ENCODE measurements around the gene MTMR3.
A peak's percentile ranks its signal among the peaks of the same experiment; 100 is the strongest.

Gene MTMR3

DNA sequence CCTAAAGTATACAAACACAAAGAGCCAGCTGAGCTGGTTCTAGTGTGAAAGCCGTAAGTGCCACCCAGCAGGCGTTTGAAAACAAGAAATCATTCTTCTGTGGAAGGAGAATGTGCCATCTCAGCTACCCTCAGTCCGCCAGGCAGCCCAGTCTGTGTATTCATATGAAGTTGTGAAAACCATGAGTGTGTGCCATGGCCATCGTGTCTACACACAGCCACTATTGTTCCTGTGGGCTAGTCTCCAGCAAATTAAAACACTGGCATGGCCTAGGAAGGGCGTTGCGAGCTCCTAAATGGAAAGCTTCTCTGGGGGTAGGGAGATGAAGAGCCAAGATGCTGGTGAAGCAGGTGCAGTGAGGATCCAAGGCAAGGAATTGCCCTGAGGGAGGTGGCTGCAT lies 145.8 kb downstream of the MTMR3 start:
- no peak for DNase-seq (ENCODE audit: low spot score)

GRCh38 chr22:30029512-30029911 lies 146.5 kb downstream of the MTMR3 start:
- no peak for DNase-seq (ENCODE audit: low spot score)

DNA sequence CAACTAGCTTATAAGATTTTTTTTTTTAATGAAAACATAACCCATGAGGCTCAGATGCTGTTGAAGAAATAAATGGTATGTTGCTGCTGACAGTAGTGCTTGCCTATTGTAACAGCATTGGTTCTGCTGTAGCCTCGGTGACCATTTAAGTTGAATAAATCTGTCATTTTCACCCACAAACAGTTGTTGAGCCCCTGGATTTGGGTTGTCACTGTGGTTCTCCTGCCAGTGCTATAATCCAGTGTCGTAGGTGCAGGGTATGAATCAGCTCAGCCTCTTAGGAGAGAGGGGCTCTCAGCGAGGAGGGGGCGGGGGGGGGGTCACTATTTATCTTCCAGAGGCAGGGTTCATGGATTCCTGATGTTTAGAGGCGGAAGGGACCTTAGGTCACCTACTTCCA lies 147.4 kb downstream of the MTMR3 start:
- no peak for DNase-seq (ENCODE audit: low spot score)

DNA sequence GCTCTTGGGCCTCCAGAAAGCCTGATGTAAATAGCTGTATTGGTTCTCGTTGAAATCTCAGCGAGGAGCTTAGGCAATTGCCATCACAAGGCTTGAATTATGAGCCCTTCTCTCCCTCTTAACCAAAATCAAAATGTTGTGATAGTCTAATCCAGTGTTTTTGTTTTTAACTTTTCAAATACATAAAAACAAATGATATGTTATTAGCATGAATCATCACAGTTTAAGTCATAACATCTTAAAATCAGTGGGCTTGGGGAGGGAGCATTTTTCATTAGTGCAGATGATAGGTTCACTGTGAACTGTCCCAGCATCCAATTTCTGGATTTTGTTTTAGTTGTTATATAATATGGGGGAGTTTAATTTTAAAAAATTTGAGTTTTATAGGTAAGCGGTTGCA lies 148.4 kb downstream of the MTMR3 start:
- DNase-seq (ENCODE audit: low spot score): no peak

GRCh38 chr22:30031764-30032455 lies 148.9 kb downstream of the MTMR3 start:
- DNase-seq (ENCODE audit: low spot score): no peak

DNA sequence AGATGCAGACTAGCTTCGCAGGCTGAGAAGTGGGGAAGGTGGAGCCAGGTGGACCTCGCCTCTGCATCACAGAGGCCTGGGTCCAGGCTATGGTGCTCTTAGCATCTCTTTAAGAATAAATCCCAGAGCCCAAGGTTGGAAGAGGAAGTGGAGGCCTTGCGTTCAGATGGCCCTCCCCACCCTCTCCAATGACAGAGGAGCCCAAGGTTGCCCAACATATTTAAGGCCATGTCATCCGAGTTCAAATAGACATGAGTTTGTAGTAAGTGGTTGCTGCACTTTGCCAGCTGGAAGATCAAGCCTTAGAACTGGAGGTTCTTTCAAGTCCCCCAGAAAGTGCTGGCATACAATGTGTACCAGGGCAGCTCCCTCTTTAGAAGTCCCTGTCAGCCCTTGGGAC lies 150.2 kb downstream of the MTMR3 start:
- no peak for DNase-seq (ENCODE audit: low spot score)

DNA sequence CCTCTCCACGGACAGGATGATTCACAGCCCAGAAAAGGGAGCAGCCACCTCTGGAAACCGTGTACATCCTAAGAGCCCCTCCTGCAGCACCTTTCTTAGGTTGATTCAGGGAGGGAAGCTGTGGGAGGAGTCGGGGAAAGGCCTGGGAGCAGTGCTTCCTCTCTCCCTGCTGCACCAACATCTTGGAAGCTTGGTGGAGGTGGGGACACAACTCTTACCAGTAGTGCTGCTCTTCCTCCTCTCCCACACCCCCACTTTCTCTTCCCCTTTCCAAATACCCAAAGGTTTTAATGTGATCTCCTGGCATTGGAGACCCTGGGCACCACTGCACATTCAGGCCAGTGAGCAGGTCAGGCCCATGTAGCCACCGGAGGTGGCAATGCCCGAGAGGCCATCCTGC lies 150.9 kb downstream of the MTMR3 start:
- DNase-seq (ENCODE audit: low spot score): no peak

- DNase-seq (ENCODE audit: low spot score): no peak
Measured at GRCh38 chr22:30036656-30037055, 153.7 kb downstream of the MTMR3 start.

DNA sequence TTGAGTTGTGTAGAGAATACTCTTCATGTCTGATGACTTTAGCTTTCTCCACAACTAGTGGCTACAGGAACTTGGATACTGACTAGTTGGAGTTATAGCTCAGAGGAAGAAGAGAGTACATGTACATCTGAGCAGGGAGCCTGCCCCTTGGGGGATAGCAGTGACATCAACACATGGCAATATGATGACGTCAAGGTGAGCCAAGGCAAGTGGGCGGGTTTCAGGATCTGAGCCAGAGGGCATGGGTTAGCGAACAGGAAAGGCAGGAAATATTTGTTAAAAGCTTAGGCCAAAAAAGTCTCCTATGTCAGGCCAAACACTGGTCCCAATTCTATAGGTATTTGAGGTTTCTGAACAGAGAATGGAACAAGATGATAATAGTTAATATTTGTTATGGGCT lies 155.2 kb downstream of the MTMR3 start:
- DNase-seq (ENCODE audit: low spot score): no peak

DNA sequence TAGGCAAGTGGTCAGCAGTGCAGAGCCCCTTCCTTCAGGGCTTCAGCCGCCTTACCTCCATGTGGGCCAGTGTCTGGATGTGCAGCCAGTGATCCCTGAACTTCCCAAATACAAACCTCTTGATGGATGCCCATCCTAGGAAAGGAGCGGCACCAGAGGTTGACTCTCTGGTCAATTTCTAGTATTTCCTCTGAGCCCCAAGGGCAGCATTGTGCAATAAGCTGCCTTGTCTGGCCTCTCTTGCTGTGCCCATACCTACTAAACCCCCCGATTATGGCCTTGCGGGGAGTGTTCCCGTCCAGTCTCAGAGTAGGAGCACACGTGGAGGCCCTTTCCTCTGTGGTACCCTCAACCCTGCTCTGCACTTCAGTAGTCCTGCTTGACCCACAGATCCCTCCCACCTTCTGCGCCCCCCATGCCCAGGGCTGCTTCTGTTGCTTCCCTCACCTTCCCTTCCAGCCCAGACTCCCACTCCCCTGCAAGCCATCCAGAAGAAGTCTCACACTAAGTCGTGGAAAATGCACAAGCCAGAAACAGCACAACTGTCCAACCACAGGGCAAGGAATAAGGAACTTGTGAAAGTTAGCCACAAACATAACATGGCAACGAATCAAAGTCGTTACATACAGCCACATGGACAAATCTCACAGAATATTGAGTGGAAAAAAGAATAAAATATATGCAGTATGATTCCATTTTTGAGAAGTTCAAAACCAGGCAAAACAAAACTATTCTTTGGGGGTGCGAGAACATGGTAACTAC lies 157.7 kb downstream of the MTMR3 start:
- no peak for DNase-seq (ENCODE audit: low spot score)

DNA sequence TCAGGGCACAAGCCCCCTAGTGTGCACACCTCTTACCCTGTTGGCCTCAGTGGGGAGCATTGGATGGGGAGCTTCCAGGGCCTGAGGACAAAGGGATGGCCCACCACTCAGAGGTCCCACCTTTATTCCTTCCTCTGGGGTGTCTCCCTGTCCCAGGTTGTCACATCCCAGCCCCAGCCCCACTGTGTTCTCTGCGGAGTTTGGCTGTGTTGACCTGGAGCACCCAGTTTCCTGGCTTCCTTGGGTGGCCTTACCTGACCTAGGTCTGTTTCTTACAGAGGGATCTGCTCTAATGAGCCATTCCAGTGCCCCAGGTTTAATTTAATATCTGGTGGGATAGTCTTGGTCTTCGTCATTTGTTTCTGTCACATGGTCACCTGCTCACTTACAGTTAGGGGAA lies 158.5 kb downstream of the MTMR3 start:
- no peak for DNase-seq (ENCODE audit: low spot score)

GRCh38 chr22:30041881-30042280 lies 158.9 kb downstream of the MTMR3 start:
- no peak for DNase-seq (ENCODE audit: low spot score)

DNA sequence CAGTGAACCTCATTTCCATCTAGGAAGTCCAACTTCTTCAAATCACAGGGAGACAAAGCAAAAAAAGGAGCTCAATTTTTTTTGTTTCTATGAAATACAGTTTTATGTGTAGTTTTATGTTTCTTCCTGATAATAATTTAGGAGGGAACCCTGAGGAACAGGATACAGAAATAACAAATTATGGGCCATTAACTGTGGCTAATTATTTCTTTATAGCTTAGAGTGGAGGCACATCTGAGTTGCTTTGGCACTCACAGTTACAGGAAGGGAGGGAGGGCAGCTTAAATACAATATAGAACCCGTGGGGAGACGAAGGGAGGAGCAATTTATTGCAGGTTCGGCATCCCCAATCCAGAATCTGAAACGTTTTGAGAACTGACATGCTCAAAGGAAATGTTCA lies 160.2 kb downstream of the MTMR3 start:
- no peak for DNase-seq (ENCODE audit: low spot score)

GRCh38 chr22:30044369-30044768 lies 161.4 kb downstream of the MTMR3 start:
- no peak for DNase-seq (ENCODE audit: low spot score)

GRCh38 chr22:30044881-30045493 lies 162.0 kb downstream of the MTMR3 start:
- DNase-seq (ENCODE audit: low spot score): no peak

DNA sequence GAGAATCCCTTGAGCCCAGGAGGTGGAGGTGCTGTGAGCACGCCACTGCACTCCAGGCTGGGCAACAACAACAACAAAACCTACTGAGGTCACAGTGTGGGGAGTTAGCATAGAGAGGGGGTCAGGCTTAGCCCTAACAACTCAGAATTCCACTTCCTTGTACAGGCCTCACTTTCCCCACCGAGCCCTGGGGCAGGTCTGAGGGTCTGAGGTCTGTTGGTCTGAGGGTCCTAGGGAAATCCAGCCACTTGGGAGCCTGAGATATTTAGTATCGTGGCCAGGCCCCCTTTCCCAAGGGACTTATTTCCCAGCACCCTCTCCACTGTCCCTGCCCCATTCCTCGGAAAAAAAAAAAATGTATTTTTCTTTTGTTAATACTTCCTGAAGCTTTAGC lies 162.5 kb downstream of the MTMR3 start:
- DNase-seq (ENCODE audit: low spot score): no peak

DNA sequence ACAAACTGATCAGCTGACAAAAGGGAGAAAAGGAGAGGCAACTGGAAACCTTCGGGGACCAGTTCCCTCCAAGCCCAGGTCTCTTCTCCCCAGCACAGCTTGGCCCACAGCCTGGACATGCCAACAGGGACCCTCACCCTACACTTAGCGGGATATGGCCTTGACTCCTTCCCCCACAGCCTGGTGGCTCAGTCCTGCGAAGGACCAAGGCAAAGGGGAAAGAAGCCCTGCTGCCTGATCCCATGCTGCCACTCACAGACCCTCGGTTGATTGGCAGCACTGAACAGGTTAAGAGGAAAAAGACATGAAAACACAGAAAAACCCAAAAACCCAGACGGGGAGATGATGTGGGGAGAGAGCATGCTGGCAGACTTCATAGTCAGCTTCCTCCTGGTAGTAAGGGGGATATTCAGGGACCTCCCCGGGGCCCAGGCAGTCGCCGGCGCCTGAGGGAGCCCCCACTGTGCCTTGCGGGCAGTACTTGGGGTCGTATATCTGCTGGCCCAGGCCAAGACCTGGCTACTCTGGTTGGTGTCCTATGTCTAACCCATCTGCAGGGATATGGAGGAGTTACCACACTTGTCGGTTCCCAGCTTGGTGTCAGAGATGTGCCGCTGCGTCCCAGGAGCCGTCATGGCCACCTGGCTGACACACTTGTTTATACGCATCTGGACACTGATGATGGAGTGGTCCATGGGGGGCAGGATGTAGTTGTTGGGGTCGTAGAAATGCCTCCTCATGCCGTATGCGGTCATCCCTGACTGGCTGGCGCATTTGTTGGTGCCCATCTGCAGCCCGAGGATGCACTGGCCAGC lies 163.1 kb downstream of the MTMR3 start:
- no peak for DNase-seq (ENCODE audit: low spot score)

DNA sequence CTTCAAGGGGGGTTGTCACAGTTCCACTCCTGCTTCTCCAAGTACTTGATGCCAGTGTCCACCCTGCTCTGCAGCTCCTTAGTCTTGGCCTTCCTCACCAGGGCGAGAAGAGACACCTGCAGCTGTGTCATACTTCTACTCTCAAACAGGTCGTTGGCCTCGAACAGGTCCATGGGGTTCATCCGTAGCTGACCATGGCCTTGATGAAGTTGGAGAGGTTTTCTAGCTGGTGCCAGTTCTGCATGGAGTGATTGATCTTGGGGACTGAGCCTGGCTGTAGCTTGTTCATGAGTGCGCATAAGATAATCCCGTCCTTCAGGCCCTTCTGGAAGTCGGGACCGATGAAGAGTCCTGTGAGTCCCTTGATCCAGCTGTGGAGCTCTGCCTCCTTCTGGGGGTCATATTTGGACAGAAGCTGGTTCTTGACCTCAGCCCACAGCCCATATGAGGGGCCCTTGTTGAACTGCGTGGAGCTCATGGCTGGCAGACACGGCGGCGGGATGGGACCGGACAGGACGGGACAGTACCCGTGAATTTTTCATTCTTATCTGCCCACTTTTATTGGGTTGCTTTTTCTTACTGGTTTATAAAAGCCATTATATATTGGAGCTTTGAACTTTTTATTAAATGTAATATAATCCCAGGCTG lies 163.9 kb downstream of the MTMR3 start:
- DNase-seq (ENCODE audit: low spot score): no peak

- DNase-seq (ENCODE audit: low spot score): peak; percentile 28
Measured at GRCh38 chr22:30047364-30047738, 164.4 kb downstream of the MTMR3 start.

- no peak for DNase-seq (ENCODE audit: low spot score)
Measured at GRCh38 chr22:30048681-30049080, 165.7 kb downstream of the MTMR3 start.

DNA sequence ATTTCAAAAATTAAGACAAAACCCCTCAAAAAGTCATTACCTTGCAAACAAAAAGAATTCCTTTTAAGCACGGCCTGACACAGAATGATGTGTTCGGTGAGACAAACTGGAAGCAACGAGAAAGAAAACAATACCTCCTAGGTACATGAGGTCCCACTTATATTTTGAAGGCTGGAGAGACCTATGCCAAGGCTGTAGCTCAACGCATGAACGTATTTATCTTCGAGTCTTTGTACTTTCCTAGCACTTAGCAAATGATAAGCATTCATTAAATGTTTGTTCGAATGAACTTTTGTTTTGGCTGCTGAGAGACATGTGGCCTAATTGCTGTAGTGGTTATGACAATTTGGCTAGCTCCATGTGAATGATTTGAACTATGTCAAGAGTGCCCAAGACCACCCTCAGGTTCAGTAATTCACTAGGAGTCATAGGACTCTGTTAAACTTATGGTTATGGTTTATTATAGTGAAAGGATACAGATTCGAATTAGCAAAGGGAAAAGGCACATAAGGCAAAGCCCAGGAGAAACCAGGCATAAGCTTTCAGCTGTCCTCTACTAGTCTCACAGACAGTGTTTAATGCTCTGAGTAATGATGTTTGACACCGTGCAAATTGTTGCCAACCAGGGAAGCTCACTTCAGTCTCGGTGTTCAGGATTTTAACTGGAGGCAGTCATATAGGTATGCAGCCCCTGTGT lies 171.2 kb downstream of the MTMR3 start:
- no peak for DNase-seq (ENCODE audit: low spot score)

- DNase-seq (ENCODE audit: low spot score): no peak
Measured at GRCh38 chr22:30054764-30055069, 171.7 kb downstream of the MTMR3 start.
